DND-41 (cell line): Measurements from ENCODE around the gene SMOC2.

Source experiments
- EZH2 ChIP-seq: IDR thresholded peaks from 3 replicates; pipeline ENCODE4 v1.6.1; 2012; ENCODE audit warnings: borderline replicate concordance, low read depth, mild to moderate bottlenecking, moderate library complexity, low read length, inconsistent platforms; ENCODE audit not compliant: severe bottlenecking
- TF ChIP-seq, protein P1 (sequence below): IDR thresholded peaks from 2 replicates; pipeline ENCODE4 v1.5.1; 2012; ENCODE audit warnings: borderline replicate concordance, low read length, moderate library complexity, mild to moderate bottlenecking; ENCODE audit not compliant: poor library complexity, severe bottlenecking; ENCODE audit errors: extremely low read depth

DNA sequence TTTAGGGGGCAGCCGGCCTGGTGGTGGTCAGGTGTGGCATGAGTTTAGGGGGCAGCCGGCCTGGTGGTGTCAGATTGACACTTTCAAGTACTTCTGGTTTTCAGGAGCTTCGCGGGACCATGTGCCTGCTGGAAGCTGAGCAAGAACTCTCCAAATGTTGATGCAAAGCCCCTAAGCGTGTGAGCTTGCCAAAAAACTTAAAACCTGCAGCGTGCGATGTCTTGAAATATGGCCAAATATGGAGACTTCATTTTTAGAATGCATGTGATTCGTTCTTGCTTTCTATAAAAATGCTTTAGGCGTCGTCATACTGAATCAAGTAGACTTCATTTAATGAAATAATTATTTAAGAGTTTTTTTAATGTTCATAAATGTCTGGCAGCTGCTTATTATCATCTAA lies 149.4 kb downstream of the SMOC2 start:
- TF ChIP-seq, protein P1, sequence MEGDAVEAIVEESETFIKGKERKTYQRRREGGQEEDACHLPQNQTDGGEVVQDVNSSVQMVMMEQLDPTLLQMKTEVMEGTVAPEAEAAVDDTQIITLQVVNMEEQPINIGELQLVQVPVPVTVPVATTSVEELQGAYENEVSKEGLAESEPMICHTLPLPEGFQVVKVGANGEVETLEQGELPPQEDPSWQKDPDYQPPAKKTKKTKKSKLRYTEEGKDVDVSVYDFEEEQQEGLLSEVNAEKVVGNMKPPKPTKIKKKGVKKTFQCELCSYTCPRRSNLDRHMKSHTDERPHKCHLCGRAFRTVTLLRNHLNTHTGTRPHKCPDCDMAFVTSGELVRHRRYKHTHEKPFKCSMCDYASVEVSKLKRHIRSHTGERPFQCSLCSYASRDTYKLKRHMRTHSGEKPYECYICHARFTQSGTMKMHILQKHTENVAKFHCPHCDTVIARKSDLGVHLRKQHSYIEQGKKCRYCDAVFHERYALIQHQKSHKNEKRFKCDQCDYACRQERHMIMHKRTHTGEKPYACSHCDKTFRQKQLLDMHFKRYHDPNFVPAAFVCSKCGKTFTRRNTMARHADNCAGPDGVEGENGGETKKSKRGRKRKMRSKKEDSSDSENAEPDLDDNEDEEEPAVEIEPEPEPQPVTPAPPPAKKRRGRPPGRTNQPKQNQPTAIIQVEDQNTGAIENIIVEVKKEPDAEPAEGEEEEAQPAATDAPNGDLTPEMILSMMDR = no peak
- no peak for TF ChIP-seq EZH2
